ENCODE results near the gene TSHR. TPM values are rescaled to one million over a fixed set of nuclear protein-coding genes. Genes with fewer than 3 reads are reported as not detected.

Gene TSHR
- total RNA-seq, 2 experiments from 2014 or later = 4.9 to 40.0 TPM

- no peak overlapping the region for H3K4me2 ChIP-seq (ENCODE audit: low read length)
- no peaks in the 10 kb centered on the region for H3K79me2 ChIP-seq (ENCODE audit: insufficient read depth, low read depth, low read length)
- peaks cover 4% of the 10 kb centered on the region; the same call in 1 of the 2 replicates for H3K9me3 ChIP-seq (ENCODE audit: low read length)
- no peak for TF ChIP-seq CTCF (conservative IDR thresholded peaks at IDR 0.05; ENCODE audit: low read length)
- no peak for TF ChIP-seq EZH2phosphoT487 (IDR thresholded peaks at IDR 0.05; ENCODE audit: borderline replicate concordance, low read depth, low read length)
- H3K4me3 ChIP-seq (ENCODE audit: low read depth, low read length, poor library complexity, severe bottlenecking) = no peak overlapping the region
- no TSS peak for BruUV-seq (replicated peaks)
- ChIA-PET POLR2A (interaction anchor here (0.6 to 0.8 kb wide), 4 partner anchors 18 to 834 kb away, joined by 3 to 8 read pairs (median 3); no protein-coding TSS in a partner anchor), CTCF (ENCODE audit: unreplicated experiment) (no interaction called here)
- H3K4me1 ChIP-seq (ENCODE audit: insufficient read depth, low read length, poor library complexity, severe bottlenecking) = no peaks in the 10 kb centered on the region
- H2AFZ ChIP-seq (ENCODE audit: low read length) = no peak overlapping the region
- no peak for DNase-seq (ENCODE audit: low spot score)
- intact Hi-C loops (cut with micrococcal nuclease; ENCODE audit: unreplicated experiment) = no loop called here
- H3K36me3 ChIP-seq (ENCODE audit: insufficient read depth, low read length) = no peaks in the 10 kb centered on the region
- no peaks in the 10 kb centered on the region for H3K9me2 ChIP-seq (ENCODE audit: insufficient read depth, low read length)
- no peak overlapping the region for H3K27ac ChIP-seq (ENCODE audit: low read depth, low read length, poor library complexity, severe bottlenecking)
- no peaks in the 10 kb centered on the region for H4K20me1 ChIP-seq (ENCODE audit: insufficient read depth, low read length)
Observed at GRCh38 chr14:81132468-81132867, 177.0 kb downstream of the TSHR start.

- H3K9me3 ChIP-seq (ENCODE audit: low read length) = peaks cover 4% of the 10 kb centered on the region; the same call in 1 of the 2 replicates
- H3K27ac ChIP-seq (ENCODE audit: low read depth, low read length, poor library complexity, severe bottlenecking) = no peak overlapping the region
- H3K4me3 ChIP-seq (ENCODE audit: low read depth, low read length, poor library complexity, severe bottlenecking) = no peak overlapping the region
- no peak for DNase-seq (ENCODE audit: low spot score)
- ChIA-PET POLR2A (interaction anchor here (0.7 kb wide), 1 partner anchor 32 kb away, joined by 3 read pairs; no protein-coding TSS in a partner anchor), CTCF (ENCODE audit: unreplicated experiment) (no interaction called here)
- intact Hi-C loops (cut with micrococcal nuclease; ENCODE audit: unreplicated experiment) = no loop called here
- no peaks in the 10 kb centered on the region for H3K4me1 ChIP-seq (ENCODE audit: insufficient read depth, low read length, poor library complexity, severe bottlenecking)
- H3K9me2 ChIP-seq (ENCODE audit: insufficient read depth, low read length) = no peaks in the 10 kb centered on the region
- BruUV-seq (replicated peaks) = no TSS peak
- H3K36me3 ChIP-seq (ENCODE audit: insufficient read depth, low read length) = no peaks in the 10 kb centered on the region
- no peak for TF ChIP-seq CTCF (conservative IDR thresholded peaks at IDR 0.05; ENCODE audit: low read length)
- TF ChIP-seq EZH2phosphoT487 (IDR thresholded peaks at IDR 0.05; ENCODE audit: borderline replicate concordance, low read depth, low read length) = no peak
- H3K4me2 ChIP-seq (ENCODE audit: low read length) = no peak overlapping the region
- H3K79me2 ChIP-seq (ENCODE audit: insufficient read depth, low read depth, low read length) = no peaks in the 10 kb centered on the region
- H4K20me1 ChIP-seq (ENCODE audit: insufficient read depth, low read length) = no peaks in the 10 kb centered on the region
- no peak overlapping the region for H2AFZ ChIP-seq (ENCODE audit: low read length)
Observed at GRCh38 chr14:81133400-81133799, 178.0 kb downstream of the TSHR start.

- Histone ChIP-seq H3K27ac (ENCODE audit: low read depth, low read length, poor library complexity, severe bottlenecking) (no peak overlapping the region), H3K36me3 (ENCODE audit: insufficient read depth, low read length) (no peaks in the 10 kb centered on the region), H3K9me3 (ENCODE audit: low read length) (peaks cover 4% of the 10 kb centered on the region; the same call in 1 of the 2 replicates), H3K4me3 (ENCODE audit: low read depth, low read length, poor library complexity, severe bottlenecking) (no peak overlapping the region), H4K20me1 (ENCODE audit: insufficient read depth, low read length) (no peaks in the 10 kb centered on the region), H3K4me2 (ENCODE audit: low read length) (no peak overlapping the region), H2AFZ (ENCODE audit: low read length) (no peak overlapping the region), H3K4me1 (ENCODE audit: insufficient read depth, low read length, poor library complexity, severe bottlenecking) (no peaks in the 10 kb centered on the region), H3K9me2 (ENCODE audit: insufficient read depth, low read length) (no peaks in the 10 kb centered on the region), H3K79me2 (ENCODE audit: insufficient read depth, low read depth, low read length) (no peaks in the 10 kb centered on the region)
- ChIA-PET CTCF (ENCODE audit: unreplicated experiment) (no interaction called here), POLR2A (interaction anchor here (1.6 kb wide), 1 partner anchor 9 kb away, joined by 5 read pairs; no protein-coding TSS in a partner anchor)
- TF ChIP-seq CTCF (conservative IDR thresholded peaks at IDR 0.05; ENCODE audit: low read length) = no peak
- no peak for TF ChIP-seq EZH2phosphoT487 (IDR thresholded peaks at IDR 0.05; ENCODE audit: borderline replicate concordance, low read depth, low read length)
- no TSS peak for BruUV-seq (replicated peaks)
- intact Hi-C loops (cut with micrococcal nuclease; ENCODE audit: unreplicated experiment) = no loop called here
- DNase-seq (ENCODE audit: low spot score) = no peak
Observed at GRCh38 chr14:81137316-81137715, 181.9 kb downstream of the TSHR start.

All from OCI-LY7 (cell line).